Measurements from ENCODE around the gene GUCY1A1.

- TF ChIP-seq IRF1 (CRISPR knock-in tag; IDR thresholded peaks at IDR 0.05) = no peak
- TF ChIP-seq ATF1 (CRISPR knock-in tag; IDR thresholded peaks at IDR 0.05) = no peak
Measured at GRCh38 chr4:155749041-155749440, 82.4 kb downstream of the GUCY1A1 start.

Data from WTC11 (cell line).